Parathyroid adenoma (tissue), 2 donors: ENCODE results near the gene RACGAP1.

Experiments used
- H2AFZ ChIP-seq: fragments of 300-600 bp; sonication (generic); one replicate; pipeline ENCODE4 v1.7.0; 2017; ENCODE audit warnings: antibody characterized with exemption, mild to moderate bottlenecking
- H3K27ac ChIP-seq: fragments of 300-600 bp; sonication (generic); one replicate; pipeline ENCODE4 v1.7.0; 2017
- H3K27me3 ChIP-seq: fragments of 300-600 bp; sonication (generic); one replicate; pipeline ENCODE4 v1.7.0; 2017; ENCODE audit warnings: low read length; ENCODE audit not compliant: control insufficient read depth, insufficient read depth
- H3K36me3 ChIP-seq: fragments of 300-600 bp; sonication (generic); one replicate; pipeline ENCODE4 v1.7.0; 2017; ENCODE audit warnings: low read length; ENCODE audit not compliant: control insufficient read depth, insufficient read depth
- H3K4me1 ChIP-seq: fragments of 300-600 bp; sonication (generic); one replicate; pipeline ENCODE4 v1.7.0; 2017; ENCODE audit warnings: control low read depth
- H3K4me2 ChIP-seq: fragments of 300-600 bp; sonication (generic); one replicate; pipeline ENCODE4 v1.7.0; 2017; ENCODE audit warnings: low read length
- H3K4me3 ChIP-seq: fragments of 300-600 bp; sonication (generic); one replicate; pipeline ENCODE4 v1.7.0; 2017; ENCODE audit warnings: low read depth, low read length
- H3K79me2 ChIP-seq: fragments of 300-600 bp; sonication (generic); one replicate; pipeline ENCODE4 v1.7.0; 2017; ENCODE audit warnings: control low read depth
- H3K9ac ChIP-seq: fragments of 300-600 bp; sonication (generic); one replicate; pipeline ENCODE4 v1.7.0; 2017; ENCODE audit warnings: mild to moderate bottlenecking
- H3K9me3 ChIP-seq: fragments of 300-600 bp; sonication (generic); one replicate; pipeline ENCODE4 v1.7.0; 2017; ENCODE audit warnings: low read length; ENCODE audit not compliant: control insufficient read depth
- TF ChIP-seq, protein P1 (sequence below): fragments of 300-600 bp; sonication (generic); IDR thresholded peaks from one replicate; pipeline ENCODE4 v1.7.0; 2017; ENCODE audit warnings: antibody characterized with exemption, mild to moderate bottlenecking
- donor health status: primary hyperparathyroidism.

Gene RACGAP1

DNA sequence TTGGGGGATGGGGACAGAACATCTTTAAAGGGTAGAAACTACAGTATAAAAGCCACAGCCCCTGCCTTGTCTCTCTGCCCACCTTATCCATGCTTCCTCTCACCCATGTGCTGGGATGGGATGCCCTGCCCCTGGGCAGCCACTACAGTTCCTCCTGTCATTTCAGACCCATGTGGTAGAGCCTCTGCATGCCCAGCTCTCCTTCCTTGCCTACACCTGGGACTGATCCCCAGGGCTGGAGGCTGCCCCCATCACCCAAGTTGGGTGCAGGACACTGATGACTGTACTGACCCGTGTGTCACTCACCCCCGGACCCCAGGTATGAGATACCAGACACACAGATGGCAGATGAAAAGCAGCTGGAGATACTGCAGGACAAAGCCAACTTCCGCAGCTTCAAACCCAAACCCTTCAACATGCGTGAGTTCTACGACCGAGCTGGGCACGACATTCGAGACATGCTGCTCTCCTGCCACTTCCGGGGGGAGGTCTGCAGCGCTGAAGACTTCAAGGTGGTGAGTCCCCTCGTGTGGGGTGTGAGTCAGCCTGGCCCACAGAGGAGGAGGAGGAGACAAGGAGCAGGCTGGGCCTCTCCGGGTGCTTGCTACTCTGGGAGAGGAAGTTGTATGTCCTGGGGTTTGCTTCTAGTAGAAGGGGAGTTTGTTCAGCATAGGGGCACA, 34.3 kb upstream of the RACGAP1 start:
- H2AFZ ChIP-seq: no peak overlapping the region
- H3K36me3 ChIP-seq: no peaks in the 10 kb centered on the region
- no peak overlapping the region for H3K4me2 ChIP-seq
- H3K27ac ChIP-seq: no peak overlapping the region
- no peaks in the 10 kb centered on the region for H3K27me3 ChIP-seq
- H3K9me3 ChIP-seq: no peaks in the 10 kb centered on the region
- no peak overlapping the region for H3K4me3 ChIP-seq
- peaks cover 10% of the 10 kb centered on the region for H3K4me1 ChIP-seq
- no peak overlapping the region for H3K9ac ChIP-seq
- no peaks in the 10 kb centered on the region for H3K79me2 ChIP-seq
- TF ChIP-seq, protein P1, sequence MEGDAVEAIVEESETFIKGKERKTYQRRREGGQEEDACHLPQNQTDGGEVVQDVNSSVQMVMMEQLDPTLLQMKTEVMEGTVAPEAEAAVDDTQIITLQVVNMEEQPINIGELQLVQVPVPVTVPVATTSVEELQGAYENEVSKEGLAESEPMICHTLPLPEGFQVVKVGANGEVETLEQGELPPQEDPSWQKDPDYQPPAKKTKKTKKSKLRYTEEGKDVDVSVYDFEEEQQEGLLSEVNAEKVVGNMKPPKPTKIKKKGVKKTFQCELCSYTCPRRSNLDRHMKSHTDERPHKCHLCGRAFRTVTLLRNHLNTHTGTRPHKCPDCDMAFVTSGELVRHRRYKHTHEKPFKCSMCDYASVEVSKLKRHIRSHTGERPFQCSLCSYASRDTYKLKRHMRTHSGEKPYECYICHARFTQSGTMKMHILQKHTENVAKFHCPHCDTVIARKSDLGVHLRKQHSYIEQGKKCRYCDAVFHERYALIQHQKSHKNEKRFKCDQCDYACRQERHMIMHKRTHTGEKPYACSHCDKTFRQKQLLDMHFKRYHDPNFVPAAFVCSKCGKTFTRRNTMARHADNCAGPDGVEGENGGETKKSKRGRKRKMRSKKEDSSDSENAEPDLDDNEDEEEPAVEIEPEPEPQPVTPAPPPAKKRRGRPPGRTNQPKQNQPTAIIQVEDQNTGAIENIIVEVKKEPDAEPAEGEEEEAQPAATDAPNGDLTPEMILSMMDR: no peak

DNA sequence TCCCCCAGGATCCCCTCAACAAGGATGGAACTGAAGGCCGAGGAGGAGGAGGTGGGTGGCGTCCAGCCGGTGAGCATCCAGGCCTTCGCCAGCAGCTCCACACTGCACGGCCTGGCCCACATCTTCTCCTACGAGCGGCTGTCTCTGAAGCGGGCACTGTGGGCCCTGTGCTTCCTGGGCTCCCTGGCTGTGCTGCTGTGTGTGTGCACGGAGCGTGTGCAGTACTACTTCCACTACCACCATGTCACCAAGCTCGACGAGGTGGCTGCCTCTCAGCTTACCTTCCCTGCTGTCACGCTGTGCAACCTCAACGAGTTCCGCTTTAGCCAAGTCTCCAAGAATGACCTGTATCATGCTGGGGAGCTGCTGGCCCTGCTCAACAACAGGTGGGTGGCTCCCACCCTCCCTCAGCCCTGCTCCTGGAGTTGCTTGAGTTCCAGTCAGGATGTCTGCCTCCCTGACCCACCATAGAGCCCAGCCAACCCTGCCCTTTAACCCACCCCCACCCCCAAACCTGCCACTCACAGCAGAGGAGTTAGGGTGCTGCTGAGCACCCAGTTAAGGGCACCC, 33.5 kb upstream of the RACGAP1 start:
- Histone ChIP-seq H3K36me3 (no peaks in the 10 kb centered on the region), H3K4me2 (no peak overlapping the region), H3K9me3 (no peaks in the 10 kb centered on the region), H3K27ac (no peak overlapping the region), H3K27me3 (no peaks in the 10 kb centered on the region), H3K79me2 (no peaks in the 10 kb centered on the region), H3K4me1 (peaks cover 10% of the 10 kb centered on the region), H2AFZ (no peak overlapping the region), H3K9ac (no peak overlapping the region), H3K4me3 (no peak overlapping the region)
- TF ChIP-seq, protein P1: no peak

DNA sequence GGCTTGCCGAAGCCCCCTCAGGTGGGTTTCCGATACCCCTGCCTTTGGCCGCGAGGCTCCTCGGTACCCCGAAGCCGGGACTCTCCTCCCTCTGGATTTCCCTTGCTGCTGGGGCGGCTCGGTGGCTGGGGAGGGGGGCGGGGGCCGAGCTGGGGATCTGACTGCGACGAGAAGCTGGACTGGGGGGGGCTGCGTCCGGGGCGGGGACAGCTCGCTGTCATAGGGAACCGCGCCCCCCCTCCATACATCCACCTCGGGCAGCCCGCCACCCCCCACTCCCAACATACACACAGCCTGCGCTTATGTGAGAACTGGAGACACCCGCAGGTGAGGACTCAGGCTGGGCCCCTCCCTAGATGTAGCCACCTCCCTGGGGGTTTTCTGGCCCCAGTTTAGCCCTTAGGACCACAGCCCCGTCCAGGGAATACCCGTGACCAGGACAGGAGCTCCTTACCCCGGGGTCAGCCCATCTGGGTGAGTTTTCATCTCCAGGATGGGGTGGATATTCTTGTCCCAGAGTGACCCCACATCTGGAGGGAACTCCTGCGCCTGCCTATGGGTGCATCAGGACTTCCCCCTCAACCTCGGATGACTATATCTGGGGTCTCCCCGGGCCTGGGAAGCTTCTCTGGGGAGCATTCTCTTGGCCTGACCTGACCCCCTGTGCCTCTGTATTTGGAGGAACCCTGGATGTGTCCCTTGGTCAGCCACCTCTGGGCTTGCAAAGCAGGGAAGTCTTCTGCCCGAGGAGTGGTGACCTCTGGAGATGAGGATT, 32.8 kb upstream of the RACGAP1 start:
- H3K4me2 ChIP-seq: peak overlapping the region; percentile 71
- no peaks in the 10 kb centered on the region for H3K27me3 ChIP-seq
- TF ChIP-seq, protein P1: no peak
- H3K4me1 ChIP-seq: peaks cover 10% of the 10 kb centered on the region
- no peaks in the 10 kb centered on the region for H3K36me3 ChIP-seq
- H3K79me2 ChIP-seq: no peaks in the 10 kb centered on the region
- peak overlapping the region; percentile 74 for H2AFZ ChIP-seq
- H3K27ac ChIP-seq: no peak overlapping the region
- H3K9me3 ChIP-seq: no peaks in the 10 kb centered on the region
- no peak overlapping the region for H3K4me3 ChIP-seq
- H3K9ac ChIP-seq: no peak overlapping the region

DNA sequence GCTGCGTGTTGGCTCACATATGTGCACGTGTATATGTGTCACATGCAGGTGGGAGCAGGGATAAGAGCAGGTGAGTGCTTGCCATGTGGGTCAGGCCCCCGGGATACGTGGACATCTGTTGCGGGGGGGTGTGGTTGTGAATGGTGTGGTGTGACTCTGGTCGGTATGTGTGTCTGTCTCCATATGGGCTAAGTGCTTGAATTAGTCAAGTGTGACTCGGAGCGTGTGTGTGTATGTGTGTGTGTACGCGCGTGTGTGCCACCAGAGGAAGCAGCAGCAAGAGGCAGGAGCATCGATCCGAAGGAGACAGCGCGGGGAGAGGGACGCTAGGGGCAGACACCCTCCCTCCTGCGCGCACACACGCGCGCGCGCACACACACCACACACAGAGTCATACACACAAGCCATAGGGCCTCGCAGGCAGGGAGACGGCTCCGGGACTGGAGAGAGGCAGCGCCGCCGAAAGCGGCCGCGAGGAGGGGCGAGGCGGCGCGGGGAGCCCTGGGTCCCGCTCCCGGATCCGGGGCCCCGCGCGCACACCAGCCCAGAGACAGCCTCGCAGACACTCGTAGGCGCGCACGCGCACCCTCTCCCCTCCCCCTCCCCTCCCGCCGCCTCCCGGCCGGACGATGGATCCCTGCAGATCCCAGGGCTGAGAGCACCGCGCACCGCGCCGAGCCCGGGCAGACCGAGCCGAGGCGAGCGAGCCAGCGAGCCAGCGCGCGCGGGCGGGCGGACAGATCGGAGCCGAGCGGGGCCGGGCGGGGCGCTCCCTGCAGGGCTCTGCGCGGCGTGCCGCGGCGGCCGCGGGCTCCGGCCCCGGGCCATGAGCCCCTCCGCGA, 31.9 kb upstream of the RACGAP1 start, which contains the start of gene ASIC1:
ASIC1 (plus strand) TSS at position 597 of the 842 bp plus-strand sequence. CDS start 1,171 bp downstream, outside the sequence.
- Histone ChIP-seq H3K4me2 (peak within 1 kb of the TSS; percentile 80), H3K9me3 (no peaks in the 10 kb centered on the region), H2AFZ (peak within 1 kb of the TSS; percentile 96), H3K4me3 (peak within 1 kb of the TSS; percentile 72), H3K79me2 (no peaks in the 10 kb centered on the region), H3K27ac (no peak within 1 kb of the TSS), H3K4me1 (peaks cover 10% of the 10 kb centered on the region), H3K36me3 (no peaks in the 10 kb centered on the region), H3K27me3 (no peaks in the 10 kb centered on the region), H3K9ac (peak within 1 kb of the TSS; percentile 6)
- TF ChIP-seq, protein P1: peak; percentile 18
